HG02571 (cell line): Measurements from ENCODE around the gene OPALIN.

Experiments used
- ATAC-seq: cut with Tn5 transposase; IDR thresholded peaks from one replicate; pipeline ENCODE4 v1.9.1; 2021; ENCODE audit warnings: mild to moderate bottlenecking, moderate library complexity; ENCODE audit not compliant: unreplicated experiment

OPALIN gene

GRCh38 chr10:96305019-96305418 is 53.8 kb downstream of the OPALIN start:
- no peak for ATAC-seq

GRCh38 chr10:96304230-96304629 is 54.6 kb downstream of the OPALIN start, which contains the start of gene DNTT:
Gene DNTT, plus strand, starts transcription at chr10:96304434. Its CDS starts 64 bp downstream, at chr10:96304498.
- ATAC-seq: no peak

GRCh38 chr10:96301616-96302015 is 57.2 kb downstream of the OPALIN start:
- no peak for ATAC-seq

GRCh38 chr10:96299383-96299782 is 59.4 kb downstream of the OPALIN start:
- no peak for ATAC-seq

GRCh38 chr10:96298362-96298761 is 60.4 kb downstream of the OPALIN start:
- ATAC-seq: no peak

GRCh38 chr10:96297486-96297885 is 61.3 kb downstream of the OPALIN start:
- no peak for ATAC-seq

- ATAC-seq: no peak
Observed at GRCh38 chr10:96295475-96295874, 63.3 kb downstream of the OPALIN start.
